Posterior vena cava (tissue), 2 donors: ENCODE measurements around the gene HP. TPM values are rescaled to one million over a fixed set of nuclear protein-coding genes. Genes with fewer than 3 reads are reported as not detected.

Source experiments
- total RNA-seq, 2 donors: library from RNA; stranded (reverse); fragmentation: NEBNext Ultra II Directional; extraction: Animal tissue kit (Norgen Biotek cat#: 25700); gene quantifications; one replicate each; pipeline ENCODE4 v1.2.1, GENCODE V29; 2021
- donor health status: DM: yes; HTN: yes; CAD: no.
- donor health status: DM: yes; HTN: yes; CAD: no.

HP gene
- total RNA-seq, 2 donors from 2014 or later: 2.6 to 19.1 TPM

Other genes starting within 250 kb of the HP start
- 10 to 100 TPM; 61.8 to 67.3 TPM for gene AP1G1, start 245.7 kb upstream of the HP start, total RNA-seq
- 10 to 100 TPM; 26.5 to 26.9 TPM for gene ATXN1L, start 208.5 kb upstream of the HP start, total RNA-seq
- gene ZNF821, start 170.3 kb upstream of the HP start, total RNA-seq: 1 to 10 TPM; 5.7 to 6.1 TPM
- 100 to 1,000 TPM; 105 to 117 TPM for gene IST1, start 159.0 kb upstream of the HP start, total RNA-seq
- under 1 TPM; 0.57 to 0.69 TPM for gene PKD1L3, start 54.1 kb upstream of the HP start, total RNA-seq
- gene DHODH, start 45.8 kb upstream of the HP start, total RNA-seq: 1 to 10 TPM; 7.3 to 8.0 TPM
- 1 to 10 TPM in 1 of 2 donors, under 1 TPM in 1; 0.38 to 3.4 TPM for gene HPR, start 8.7 kb downstream of the HP start, total RNA-seq
- gene TXNL4B, start 39.1 kb downstream of the HP start, total RNA-seq: 10 to 100 TPM in 1 of 2 donors, 1 to 10 TPM in 1; 7.5 to 10.3 TPM
- gene DHX38, start 39.3 kb downstream of the HP start, total RNA-seq: 10 to 100 TPM; 44.3 to 50.8 TPM
- gene PMFBP1, start 117.7 kb downstream of the HP start, total RNA-seq: under 1 TPM; 0.57 to 0.60 TPM